RWPE1 (cell line): ENCODE data around the gene NAA20.

Experiments
- CTCF ChIA-PET: fragments of 350-600 bp; sonication (Branson Sonifier 250); formaldehyde crosslinking; extraction: SDS; loops from one replicate; lab custom pipeline; 2021; lab: Yijun Ruan, JAX
- POLR2A ChIA-PET: fragments of 400-600 bp; formaldehyde crosslinking; extraction: SDS; loops from one replicate; lab custom pipeline; 2020; ENCODE audit warnings: antibody characterized with exemption; ENCODE audit not compliant: low non-redundant PET; lab: Yijun Ruan, JAX
- DNase-seq: peaks from one replicate; pipeline ENCODE4 v3.0.0; 2012; ENCODE audit warnings: low spot score
- H3K27ac ChIP-seq: fragments of 450-650 bp; 2 replicates; pipeline ENCODE4 v1.5.1; 2017
- CTCF ChIP-seq: fragments of 450-650 bp; conservative IDR thresholded peaks from 2 replicates; pipeline ENCODE4 v1.5.1; 2017; ENCODE audit warnings: low read depth, mild to moderate bottlenecking

NAA20 gene

GRCh38 chr20:19969507-19970255 is 47.5 kb upstream of the NAA20 start:
- POLR2A ChIA-PET, result no interaction called here
- CTCF ChIA-PET, result interaction anchor here (0.8 kb wide), 1 partner anchor 45 kb away, joined by 3 read pairs; no protein-coding TSS in a partner anchor
- no peak for TF ChIP-seq CTCF

GRCh38 chr20:19970256-19970765 is 46.9 kb upstream of the NAA20 start:
- DNase-seq, result no peak
- TF ChIP-seq CTCF, result no peak
- ChIA-PET CTCF (no interaction called here), POLR2A (no interaction called here)
- no peak overlapping the region for H3K27ac ChIP-seq

More at GRCh38 chr20:19969507-19970255, 47.5 kb upstream of the NAA20 start:
- DNase-seq, result no peak
- H3K27ac ChIP-seq, result no peak overlapping the region

GRCh38 chr20:19971116-19971515 is 46.0 kb upstream of the NAA20 start:
- CTCF ChIA-PET, result interaction anchor here (0.6 kb wide), 1 partner anchor 54 kb away, joined by 3 read pairs; no protein-coding TSS in a partner anchor
- no peak for TF ChIP-seq CTCF
- POLR2A ChIA-PET, result no interaction called here

DNA sequence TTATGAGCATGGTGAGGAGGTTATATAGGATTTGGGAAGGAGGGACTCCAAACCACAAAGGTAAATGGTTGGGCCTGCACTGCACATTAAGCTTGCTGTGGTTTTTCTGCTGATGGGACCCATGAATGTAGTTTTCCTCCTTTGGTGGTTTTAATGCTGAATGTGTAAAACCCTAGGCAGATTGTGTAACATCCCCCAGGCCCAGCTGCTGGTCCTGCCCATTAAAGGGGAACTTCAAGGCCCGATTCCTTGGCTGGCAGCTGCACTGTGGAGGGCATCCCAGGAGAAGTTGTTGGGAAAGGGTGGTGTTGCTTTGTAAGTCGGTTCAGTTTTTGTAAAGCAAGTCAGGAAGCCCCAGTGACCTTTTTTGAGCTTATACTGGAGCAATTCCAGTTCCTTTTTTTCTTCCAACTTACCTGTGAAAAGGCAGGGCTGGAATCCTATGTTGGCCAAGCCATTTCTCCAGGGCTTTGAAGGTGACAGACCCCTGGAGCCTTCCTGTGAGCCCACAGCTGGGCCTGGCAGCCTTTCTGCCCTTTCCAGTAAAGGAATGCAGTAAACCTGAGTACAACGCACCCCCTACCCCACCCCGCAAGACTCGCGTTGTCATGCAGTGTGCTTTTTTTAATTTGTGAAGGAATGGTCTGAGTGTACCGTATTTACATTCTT is 43.1 kb upstream of the NAA20 start:
- CTCF ChIA-PET, result interaction anchor here (1.1 to 1.2 kb wide), 2 partner anchors 87 to 190 kb away, joined by 3 read pairs; no protein-coding TSS in a partner anchor
- peak; percentile 71 for DNase-seq
- POLR2A ChIA-PET, result interaction anchor here (0.5 to 4.2 kb wide), 3 partner anchors 12 to 20 kb away, joined by 3 to 28 read pairs (median 7); no protein-coding TSS in a partner anchor
- TF ChIP-seq CTCF, result no peak
- H3K27ac ChIP-seq, result peak overlapping the region; percentile 100

More at GRCh38 chr20:19971116-19971515, 46.0 kb upstream of the NAA20 start:
- no peak for DNase-seq
- H3K27ac ChIP-seq, result no peak overlapping the region

GRCh38 chr20:19974630-19975435 is 42.3 kb upstream of the NAA20 start:
- H3K27ac ChIP-seq, result peak overlapping the region; percentile 100
- TF ChIP-seq CTCF, result no peak
- ChIA-PET CTCF (interaction anchor here (0.7 to 1.2 kb wide), 4 partner anchors 88 to 191 kb away, joined by 3 to 4 read pairs (median 4); no protein-coding TSS in a partner anchor), POLR2A (interaction anchor here (0.5 to 4.2 kb wide), 6 partner anchors 13 to 89 kb away, joined by 3 to 28 read pairs (median 10); no protein-coding TSS in a partner anchor)
- DNase-seq, result peak; percentile 95
